DOHH2 (cell line): ENCODE data around the gene OR10K2.

Experiments
- EZH2phosphoT487 ChIP-seq: fragments of 200-600 bp; sonication (generic); IDR thresholded peaks from 2 replicates; pipeline ENCODE4 v1.6.1; 2017; ENCODE audit warnings: borderline replicate concordance, mild to moderate bottlenecking, antibody characterized with exemption, low read length, moderate library complexity, mixed read lengths
- TF ChIP-seq, protein P1 (sequence below): fragments of 200-600 bp; sonication (generic); IDR thresholded peaks from one replicate; pipeline ENCODE4 v1.5.1; 2014; ENCODE audit warnings: antibody characterized with exemption, mild to moderate bottlenecking, low read depth, low read length; ENCODE audit not compliant: poor library complexity, severe bottlenecking

DNA sequence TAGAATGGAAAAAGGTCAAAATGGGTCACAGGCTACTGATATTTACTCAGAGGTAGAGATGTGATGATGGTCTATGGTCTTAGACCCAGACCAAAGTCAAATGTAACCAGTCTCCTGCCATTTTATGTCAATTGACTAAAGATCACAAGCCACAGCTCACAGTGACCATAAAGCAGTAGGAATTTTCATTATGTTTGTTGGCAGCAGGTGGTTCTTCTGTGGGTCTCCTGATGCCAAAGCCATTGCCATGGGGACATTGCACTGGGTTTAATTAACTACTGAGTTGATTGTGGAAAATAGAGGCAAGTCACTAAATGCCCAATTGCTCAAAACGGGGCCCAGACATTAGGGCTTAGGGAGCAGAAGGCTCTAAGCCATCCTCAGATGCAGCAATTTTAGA is at the start of gene OR10K2:
- TF ChIP-seq, protein P1, sequence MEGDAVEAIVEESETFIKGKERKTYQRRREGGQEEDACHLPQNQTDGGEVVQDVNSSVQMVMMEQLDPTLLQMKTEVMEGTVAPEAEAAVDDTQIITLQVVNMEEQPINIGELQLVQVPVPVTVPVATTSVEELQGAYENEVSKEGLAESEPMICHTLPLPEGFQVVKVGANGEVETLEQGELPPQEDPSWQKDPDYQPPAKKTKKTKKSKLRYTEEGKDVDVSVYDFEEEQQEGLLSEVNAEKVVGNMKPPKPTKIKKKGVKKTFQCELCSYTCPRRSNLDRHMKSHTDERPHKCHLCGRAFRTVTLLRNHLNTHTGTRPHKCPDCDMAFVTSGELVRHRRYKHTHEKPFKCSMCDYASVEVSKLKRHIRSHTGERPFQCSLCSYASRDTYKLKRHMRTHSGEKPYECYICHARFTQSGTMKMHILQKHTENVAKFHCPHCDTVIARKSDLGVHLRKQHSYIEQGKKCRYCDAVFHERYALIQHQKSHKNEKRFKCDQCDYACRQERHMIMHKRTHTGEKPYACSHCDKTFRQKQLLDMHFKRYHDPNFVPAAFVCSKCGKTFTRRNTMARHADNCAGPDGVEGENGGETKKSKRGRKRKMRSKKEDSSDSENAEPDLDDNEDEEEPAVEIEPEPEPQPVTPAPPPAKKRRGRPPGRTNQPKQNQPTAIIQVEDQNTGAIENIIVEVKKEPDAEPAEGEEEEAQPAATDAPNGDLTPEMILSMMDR = no peak
- no peak for TF ChIP-seq EZH2phosphoT487
